CD4-positive, alpha-beta T cell (primary cell): Measurements from ENCODE around the gene CERS6. TPM values are rescaled to one million over a fixed set of nuclear protein-coding genes. Genes with fewer than 3 reads are reported as not detected.

Experiments used
- ATAC-seq: fragments of 200-7000 bp; cut with Tn5 transposase; one replicate; pipeline ENCODE4 v1.10.0; 2022; ENCODE audit warnings: mild to moderate bottlenecking; ENCODE audit not compliant: poor library complexity
- CTCF ChIA-PET: fragments of 350-600 bp; sonication (Branson Sonifier 250); formaldehyde crosslinking; loops from one replicate; lab custom pipeline; 2021; ENCODE audit warnings: antibody characterized with exemption, inconsistent platforms; lab: Charles Lee
- POLR2A ChIA-PET: fragments of 350-600 bp; sonication (Branson Sonifier 250); formaldehyde crosslinking; loops from one replicate; lab custom pipeline; 2021; ENCODE audit warnings: antibody characterized with exemption, inconsistent platforms; lab: Charles Lee
- DNase-seq, 14 experiments: peaks; one replicate each; pipeline ENCODE4 v3.0.0-alpha.2; 2013 to 2020; ENCODE audit warnings: mixed read lengths in 2 of 14
- H3K27ac ChIP-seq, 2 donors: one replicate each; pipeline versions ENCODE4 v1.5.1 to v1.7.0; 2013; ENCODE audit warnings: low read length in 2 of 2, low read depth in 1 of 2, mild to moderate bottlenecking in 1 of 2
- H3K27me3 ChIP-seq, 2 experiments: 1 replicate in 1 of 2; 2 replicates in 1 of 2; pipeline versions ENCODE4 v1.6.1 to v1.7.0; 2013; ENCODE audit warnings: low read length in 2 of 2, control low read depth in 1 of 2, mild to moderate bottlenecking in 1 of 2, moderate library complexity in 1 of 2; ENCODE audit not compliant: insufficient read depth in 2 of 2, control insufficient read depth in 1 of 2
- H3K36me3 ChIP-seq: one replicate; pipeline ENCODE4 v1.6.1; 2013; ENCODE audit warnings: low read length, control low read depth; ENCODE audit not compliant: insufficient read depth
- H3K4me1 ChIP-seq: one replicate; pipeline ENCODE4 v1.6.1; 2013; ENCODE audit warnings: low read length, control low read depth; ENCODE audit not compliant: insufficient read depth
- H3K4me3 ChIP-seq: one replicate; pipeline ENCODE4 v1.5.1; 2013; ENCODE audit warnings: mild to moderate bottlenecking, low read length, moderate library complexity
- H3K9me3 ChIP-seq, 2 experiments: 1 replicate in 1 of 2; 2 replicates in 1 of 2; pipeline versions ENCODE4 v1.6.1 to v1.7.0; 2013; ENCODE audit warnings: low read length in 2 of 2, mild to moderate bottlenecking in 2 of 2, control low read depth in 1 of 2, moderate library complexity in 1 of 2; ENCODE audit not compliant: control insufficient read depth in 1 of 2, insufficient read depth in 1 of 2
- H3K27ac Mint-ChIP-seq: one replicate; pipeline ENCODE4 v1.8.0; 2020; ENCODE audit warnings: mixed read lengths
- H3K27me3 Mint-ChIP-seq: one replicate; pipeline ENCODE4 v1.8.0; 2021; ENCODE audit warnings: mixed read lengths
- H3K36me3 Mint-ChIP-seq: one replicate; pipeline ENCODE4 v1.8.0; 2021; ENCODE audit warnings: low read depth, mixed read lengths
- H3K4me1 Mint-ChIP-seq: one replicate; pipeline ENCODE4 v1.8.0; 2021; ENCODE audit warnings: low read depth, mixed read lengths
- H3K4me3 Mint-ChIP-seq: one replicate; pipeline ENCODE4 v1.8.0; 2020; ENCODE audit warnings: mild to moderate bottlenecking, mixed read lengths
- H3K9me3 Mint-ChIP-seq: one replicate; pipeline ENCODE4 v1.8.0; 2020; ENCODE audit warnings: mixed read lengths
- intact Hi-C, 2 experiments: fragments of 100-400 bp; cut with DNase I in 1 of 2; cut with micrococcal nuclease in 1 of 2; formaldehyde crosslinking; loops; one replicate each; pipeline versions ENCODE4 v1.15.1 to v1.9.0; 2023 to 2025; cut with DNase I, micrococcal nuclease
- total RNA-seq, 174 experiments: library from RNA in 2 of 174; stranded (reverse) in 2 of 174; gene quantifications; one replicate each; pipeline ENCODE4 v1.2.3 and lab custom pipeline; 2021 to 2026
- TF ChIP-seq, protein P1 (sequence below): fragments of 200-600 bp; IDR thresholded peaks from one replicate; pipeline ENCODE4 v1.8.0; 2022; ENCODE audit warnings: antibody characterized with exemption, mild to moderate bottlenecking

Gene CERS6
- total RNA-seq, 2 experiments from 2014 or later, result 16.9 to 17.9 TPM

DNA sequence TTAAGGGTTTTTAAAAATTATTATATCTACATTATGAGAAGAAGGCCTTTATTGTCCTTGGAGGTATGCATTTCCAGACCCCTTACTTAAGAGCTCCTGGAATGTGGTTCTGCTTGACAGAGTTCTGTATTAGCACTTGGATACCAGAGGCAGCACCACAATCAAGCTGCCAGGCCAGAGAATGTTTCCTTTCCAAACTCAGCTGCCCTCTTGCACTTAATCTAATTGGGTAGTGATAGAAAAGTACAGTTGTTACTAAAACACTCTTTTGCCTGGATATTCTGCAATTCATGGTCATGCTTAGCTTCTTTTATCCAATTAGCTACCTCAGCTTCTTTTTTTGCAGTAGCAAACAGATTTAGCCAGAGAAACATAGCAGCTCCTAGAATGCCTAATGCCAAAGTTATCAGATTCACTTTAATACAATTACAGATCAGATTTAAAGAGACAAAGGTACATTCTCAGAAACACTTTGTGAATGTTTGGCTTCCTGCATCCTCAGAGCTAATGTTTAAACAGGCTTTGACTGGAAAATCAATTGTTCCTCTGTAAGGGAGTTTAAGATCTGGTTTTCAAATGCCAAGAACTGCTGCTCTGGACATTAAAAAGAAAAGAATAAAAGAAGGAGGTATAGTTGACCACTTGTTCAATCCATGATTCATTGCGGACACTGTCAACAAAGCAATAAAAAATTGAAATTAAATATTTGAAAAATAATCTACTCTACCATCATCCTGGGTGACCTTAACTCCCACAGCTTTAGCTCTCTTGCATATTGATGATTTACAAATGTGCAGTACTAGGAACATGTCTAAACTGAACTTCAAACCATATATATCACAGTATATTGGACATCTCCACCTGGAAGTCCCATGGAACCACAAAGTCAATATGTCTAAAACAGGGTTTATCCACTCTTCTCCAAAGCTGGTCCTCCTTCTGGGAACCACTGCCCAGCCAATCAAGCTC, 359.2 kb downstream of the CERS6 start:
- Mint-ChIP-seq H3K27me3 (no peaks in the 10 kb centered on the region), H3K9me3 (no peaks in the 10 kb centered on the region), H3K36me3 (no peaks in the 10 kb centered on the region), H3K27ac (no peak overlapping the region), H3K4me1 (no peaks in the 10 kb centered on the region), H3K4me3 (no peak overlapping the region)
- TF ChIP-seq, protein P1, sequence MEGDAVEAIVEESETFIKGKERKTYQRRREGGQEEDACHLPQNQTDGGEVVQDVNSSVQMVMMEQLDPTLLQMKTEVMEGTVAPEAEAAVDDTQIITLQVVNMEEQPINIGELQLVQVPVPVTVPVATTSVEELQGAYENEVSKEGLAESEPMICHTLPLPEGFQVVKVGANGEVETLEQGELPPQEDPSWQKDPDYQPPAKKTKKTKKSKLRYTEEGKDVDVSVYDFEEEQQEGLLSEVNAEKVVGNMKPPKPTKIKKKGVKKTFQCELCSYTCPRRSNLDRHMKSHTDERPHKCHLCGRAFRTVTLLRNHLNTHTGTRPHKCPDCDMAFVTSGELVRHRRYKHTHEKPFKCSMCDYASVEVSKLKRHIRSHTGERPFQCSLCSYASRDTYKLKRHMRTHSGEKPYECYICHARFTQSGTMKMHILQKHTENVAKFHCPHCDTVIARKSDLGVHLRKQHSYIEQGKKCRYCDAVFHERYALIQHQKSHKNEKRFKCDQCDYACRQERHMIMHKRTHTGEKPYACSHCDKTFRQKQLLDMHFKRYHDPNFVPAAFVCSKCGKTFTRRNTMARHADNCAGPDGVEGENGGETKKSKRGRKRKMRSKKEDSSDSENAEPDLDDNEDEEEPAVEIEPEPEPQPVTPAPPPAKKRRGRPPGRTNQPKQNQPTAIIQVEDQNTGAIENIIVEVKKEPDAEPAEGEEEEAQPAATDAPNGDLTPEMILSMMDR, result no peak
- ChIA-PET CTCF (no interaction called here), POLR2A (no interaction called here)
- H3K9me3 ChIP-seq, result no peaks in the 10 kb centered on the region
- no peak overlapping the region for H3K4me3 ChIP-seq
- no peak for DNase-seq
- no peaks in the 10 kb centered on the region for H3K36me3 ChIP-seq
- ATAC-seq, result no peak
- intact Hi-C loops, result no loop called here
- no peaks in the 10 kb centered on the region for H3K4me1 ChIP-seq
- H3K27me3 ChIP-seq, result no peaks in the 10 kb centered on the region
- H3K27ac ChIP-seq, result no peak overlapping the region

DNA sequence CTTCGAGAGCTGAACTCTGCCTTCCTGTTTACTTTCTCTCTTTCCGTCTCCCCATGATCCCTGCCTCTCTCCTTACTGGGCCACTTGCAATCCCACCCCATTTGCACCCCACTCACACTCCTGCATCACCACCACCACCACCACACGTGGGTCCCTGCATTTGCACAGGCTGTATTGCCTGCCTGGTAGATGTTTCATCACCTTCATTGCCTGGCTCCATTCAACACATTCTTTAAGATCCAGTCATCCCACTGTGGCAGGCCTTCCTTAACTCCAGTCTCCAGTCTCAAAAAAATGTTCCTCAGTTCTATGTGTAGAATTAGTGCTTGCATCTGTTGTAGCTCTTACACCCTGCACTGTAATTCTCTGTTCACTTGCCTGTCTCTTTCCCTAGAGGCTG, 360.3 kb downstream of the CERS6 start:
- CTCF ChIA-PET, result no interaction called here
- Mint-ChIP-seq H3K27me3 (no peaks in the 10 kb centered on the region), H3K36me3 (no peaks in the 10 kb centered on the region), H3K9me3 (no peaks in the 10 kb centered on the region), H3K4me1 (no peaks in the 10 kb centered on the region), H3K4me3 (no peak overlapping the region), H3K27ac (no peak overlapping the region)
- TF ChIP-seq, protein P1, result no peak
- ATAC-seq, result no peak
- H3K4me1 ChIP-seq, result no peaks in the 10 kb centered on the region
- no peak for DNase-seq
- intact Hi-C loops, result no loop called here
- no peak overlapping the region for H3K4me3 ChIP-seq
- POLR2A ChIA-PET, result no interaction called here
- H3K36me3 ChIP-seq, result no peaks in the 10 kb centered on the region
- no peak overlapping the region for H3K27ac ChIP-seq
- H3K9me3 ChIP-seq, result no peaks in the 10 kb centered on the region
- H3K27me3 ChIP-seq, result no peaks in the 10 kb centered on the region

DNA sequence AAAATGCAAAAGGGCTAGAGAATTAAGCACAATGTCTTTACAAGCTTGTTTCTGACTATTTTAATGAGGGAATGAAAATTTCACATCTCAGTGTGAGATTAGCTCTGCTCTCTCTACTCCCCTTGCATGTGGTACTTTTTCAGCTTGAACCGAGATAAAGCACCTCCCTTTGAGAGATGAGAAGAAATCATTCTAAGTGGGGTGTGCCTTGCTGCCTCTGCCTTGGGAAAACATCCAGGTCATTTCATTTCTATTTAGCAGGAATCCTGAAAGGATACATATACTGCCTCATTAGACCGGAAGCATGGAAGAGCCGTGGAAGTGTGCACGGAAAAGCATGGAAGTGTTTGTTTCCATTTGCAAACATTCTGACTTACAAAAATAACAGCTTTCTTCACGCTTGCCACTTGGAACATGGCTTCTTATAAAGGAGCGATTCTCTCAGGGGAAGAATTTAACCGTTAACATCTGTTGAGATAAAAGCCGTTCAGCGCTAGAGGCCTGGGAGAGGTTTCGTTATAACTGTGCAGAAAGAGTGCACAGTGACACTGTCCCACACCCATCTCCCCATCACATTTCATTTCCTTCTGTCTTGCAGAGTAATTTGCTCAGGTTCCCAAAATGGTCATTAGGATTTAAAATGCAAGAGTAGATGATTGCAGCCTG, 363.1 kb downstream of the CERS6 start:
- POLR2A ChIA-PET, result no interaction called here
- CTCF ChIA-PET, result no interaction called here
- Histone ChIP-seq H3K4me3 (no peak overlapping the region), H3K27ac (no peak overlapping the region), H3K36me3 (no peaks in the 10 kb centered on the region), H3K27me3 (no peaks in the 10 kb centered on the region), H3K9me3 (no peaks in the 10 kb centered on the region), H3K4me1 (no peaks in the 10 kb centered on the region)
- Mint-ChIP-seq H3K4me3 (no peak overlapping the region), H3K36me3 (no peaks in the 10 kb centered on the region), H3K4me1 (no peaks in the 10 kb centered on the region), H3K27me3 (no peaks in the 10 kb centered on the region), H3K27ac (no peak overlapping the region), H3K9me3 (no peaks in the 10 kb centered on the region)
- DNase-seq, result no peak
- TF ChIP-seq, protein P1, result no peak
- intact Hi-C loops, result no loop called here
- no peak for ATAC-seq
